Activated gamma-delta T cell treated with Interleukin-2 at 50 U/mL for 16 hours (primary cell): ENCODE data around the gene FCRL4.
"Not testable (repeated sequence)": the region's sequence is repeated elsewhere in the genome, so short reads cannot be mapped to it uniquely, and the experiment has no call there.

ENCODE experiments used
- DNase-seq: peaks from one replicate; pipeline ENCODE4 v3.0.0-alpha.2; 2020

The FCRL4 gene

GRCh38 chr1:157548081-157548480 is 49.8 kb downstream of the FCRL4 start:
- not testable (repeated sequence) for DNase-seq

GRCh38 chr1:157542676-157543075 is 55.2 kb downstream of the FCRL4 start:
- no peak for DNase-seq

GRCh38 chr1:157540852-157541251 is 57.0 kb downstream of the FCRL4 start:
- no peak for DNase-seq

GRCh38 chr1:157540160-157540748 is 57.6 kb downstream of the FCRL4 start:
- no peak for DNase-seq

GRCh38 chr1:157539568-157539967 is 58.3 kb downstream of the FCRL4 start:
- no peak for DNase-seq

- DNase-seq = no peak
Observed at GRCh38 chr1:157532569-157532968, 65.3 kb downstream of the FCRL4 start.

GRCh38 chr1:157523774-157524493 is 74.0 kb downstream of the FCRL4 start:
- no peak for DNase-seq
